SK-N-SH treated with all-trans-retinoic acid at 6 μM for 48 hours (cell line): ENCODE data around the gene SNX32.

ENCODE experiments used
- ATAC-seq: fragments of 200-7000 bp; cut with Tn5 transposase; 3 replicates; pipeline ENCODE4 v1.9.1; 2020; ENCODE audit warnings: mild to moderate bottlenecking, moderate library complexity
- CSDC2 ChIP-seq: fragments of 250-450 bp; sonication (Bioruptor Pico); IDR thresholded peaks from 2 replicates; pipeline ENCODE4 v1.5.0; 2020; ENCODE audit warnings: mild to moderate bottlenecking, moderate library complexity
- ESRRG ChIP-seq: fragments of 250-450 bp; sonication (Bioruptor Pico); IDR thresholded peaks from 2 replicates; pipeline ENCODE4 v1.6.1; 2021; ENCODE audit warnings: mild to moderate bottlenecking
- GLIS3 ChIP-seq: fragments of 250-450 bp; sonication (Bioruptor Pico); IDR thresholded peaks from 2 replicates; pipeline ENCODE4 v1.5.0; 2020; ENCODE audit warnings: mild to moderate bottlenecking, moderate library complexity
- PPARA ChIP-seq: fragments of 250-450 bp; sonication (Bioruptor Pico); IDR thresholded peaks from 2 replicates; pipeline ENCODE4 v1.5.0; 2020; ENCODE audit warnings: mild to moderate bottlenecking, borderline replicate concordance
- RARB ChIP-seq: fragments of 250-450 bp; sonication (Bioruptor Pico); IDR thresholded peaks from 2 replicates; pipeline ENCODE4 v1.8.0; 2021; ENCODE audit warnings: mild to moderate bottlenecking, moderate library complexity
- SNAI2 ChIP-seq: fragments of 250-450 bp; sonication (Bioruptor Pico); IDR thresholded peaks from 2 replicates; pipeline ENCODE4 v1.5.0; 2020; ENCODE audit warnings: mild to moderate bottlenecking, moderate library complexity
- TCF4 ChIP-seq: fragments of 250-450 bp; sonication (Bioruptor Pico); IDR thresholded peaks from 2 replicates; pipeline ENCODE4 v1.8.0; 2021; ENCODE audit warnings: mild to moderate bottlenecking, moderate library complexity, borderline replicate concordance
- ZC3H10 ChIP-seq: fragments of 250-450 bp; sonication (Bioruptor Pico); IDR thresholded peaks from 2 replicates; pipeline ENCODE4 v1.5.1; 2021; ENCODE audit warnings: mild to moderate bottlenecking, moderate library complexity
- ZFP3 ChIP-seq: fragments of 250-450 bp; sonication (Bioruptor Pico); IDR thresholded peaks from 2 replicates; pipeline ENCODE4 v1.5.0; 2020; ENCODE audit warnings: mild to moderate bottlenecking, moderate library complexity
- ZFP30 ChIP-seq: fragments of 450-650 bp; formaldehyde crosslinking; IDR thresholded peaks from 2 replicates; pipeline ENCODE4 v1.5.0; 2022; ENCODE audit warnings: mild to moderate bottlenecking, moderate library complexity
- ZNF565 ChIP-seq: fragments of 450-650 bp; formaldehyde crosslinking; conservative IDR thresholded peaks from 2 replicates; pipeline ENCODE4 v1.5.0; 2020; ENCODE audit warnings: low read depth, mild to moderate bottlenecking, moderate library complexity
- ZNF70 ChIP-seq: fragments of 450-650 bp; formaldehyde crosslinking; IDR thresholded peaks from 2 replicates; pipeline ENCODE4 v1.5.0; 2020; ENCODE audit warnings: mild to moderate bottlenecking, moderate library complexity
- ZNF8 ChIP-seq: fragments of 450-650 bp; formaldehyde crosslinking; IDR thresholded peaks from 2 replicates; pipeline ENCODE4 v1.5.0; 2020; ENCODE audit warnings: mild to moderate bottlenecking, moderate library complexity
- TF ChIP-seq, protein P1 (sequence below): fragments of 250-450 bp; sonication (Bioruptor Pico); IDR thresholded peaks from 2 replicates; pipeline ENCODE4 v1.5.1; 2021; ENCODE audit warnings: mild to moderate bottlenecking, moderate library complexity
- TF ChIP-seq, protein P2 (sequence below): fragments of 250-450 bp; sonication (Bioruptor Pico); IDR thresholded peaks from 2 replicates; pipeline ENCODE4 v1.8.0; 2021; ENCODE audit warnings: low read depth, mild to moderate bottlenecking, moderate library complexity, borderline replicate concordance
- TF ChIP-seq, protein P3 (sequence below): fragments of 250-450 bp; sonication (Bioruptor Pico); IDR thresholded peaks from 2 replicates; pipeline ENCODE4 v1.5.0; 2020; ENCODE audit warnings: mild to moderate bottlenecking, moderate library complexity
- TF ChIP-seq, protein P4 (sequence below): fragments of 250-450 bp; sonication (Bioruptor Pico); IDR thresholded peaks from 2 replicates; pipeline ENCODE4 v1.8.0; 2020; ENCODE audit warnings: mild to moderate bottlenecking, moderate library complexity, borderline replicate concordance
- TF ChIP-seq, protein P5 (sequence below): fragments of 250-450 bp; sonication (Bioruptor Pico); IDR thresholded peaks from 2 replicates; pipeline ENCODE4 v1.5.1; 2020; ENCODE audit warnings: low read depth, mild to moderate bottlenecking, moderate library complexity

SNX32 gene

DNA sequence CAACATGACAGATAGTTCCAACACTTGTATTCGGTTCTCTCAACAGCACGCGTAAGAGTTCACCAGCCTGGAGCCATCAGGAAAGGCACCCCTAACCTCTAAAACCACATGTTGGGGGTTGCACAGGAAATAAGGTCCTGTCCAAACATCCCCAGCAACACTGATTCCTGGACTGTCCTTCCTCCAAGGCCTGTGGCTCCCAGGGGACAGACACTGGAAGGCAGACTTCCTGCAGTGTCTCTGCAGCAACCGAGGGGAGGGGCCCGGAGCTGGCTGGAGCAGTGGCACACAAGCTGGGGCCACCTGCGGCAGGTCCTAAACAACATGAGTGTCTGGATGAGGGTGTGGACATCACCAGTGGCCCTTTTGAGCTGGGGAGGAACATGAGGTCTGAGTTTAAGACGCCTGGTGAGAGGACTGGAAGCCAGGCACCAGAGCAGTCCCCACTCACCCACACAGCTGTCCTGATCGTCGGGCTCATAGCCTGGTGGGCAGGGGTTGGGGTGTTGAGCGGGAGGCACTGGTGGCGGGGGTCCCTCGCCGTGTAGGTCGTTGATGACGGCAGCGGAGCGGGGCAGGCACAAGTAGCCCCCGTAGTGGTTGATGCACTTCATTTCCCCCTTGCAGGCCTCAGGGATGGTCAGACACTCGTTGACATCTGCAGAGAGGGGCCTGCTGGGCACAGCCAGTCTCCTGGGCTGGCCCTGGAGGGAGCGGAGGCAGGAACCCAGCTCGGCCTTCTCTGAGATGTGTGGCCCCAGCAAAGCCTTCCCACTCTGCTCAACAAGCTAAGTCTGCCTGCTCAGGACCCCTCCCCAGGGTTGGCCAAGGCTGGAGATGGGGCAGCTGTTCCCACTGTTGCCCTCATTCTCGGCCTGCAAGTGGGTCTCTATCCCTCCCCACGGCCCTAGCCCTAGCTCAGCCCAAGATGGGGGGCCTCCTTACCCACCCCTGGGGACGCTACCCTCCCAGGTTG, 37.2 kb downstream of the SNX32 start:
- ATAC-seq = no peak
- TF ChIP-seq ZC3H10 = no peak
- TF ChIP-seq ZNF8 (CRISPR knock-in tag) = no peak
- TF ChIP-seq, protein P1, sequence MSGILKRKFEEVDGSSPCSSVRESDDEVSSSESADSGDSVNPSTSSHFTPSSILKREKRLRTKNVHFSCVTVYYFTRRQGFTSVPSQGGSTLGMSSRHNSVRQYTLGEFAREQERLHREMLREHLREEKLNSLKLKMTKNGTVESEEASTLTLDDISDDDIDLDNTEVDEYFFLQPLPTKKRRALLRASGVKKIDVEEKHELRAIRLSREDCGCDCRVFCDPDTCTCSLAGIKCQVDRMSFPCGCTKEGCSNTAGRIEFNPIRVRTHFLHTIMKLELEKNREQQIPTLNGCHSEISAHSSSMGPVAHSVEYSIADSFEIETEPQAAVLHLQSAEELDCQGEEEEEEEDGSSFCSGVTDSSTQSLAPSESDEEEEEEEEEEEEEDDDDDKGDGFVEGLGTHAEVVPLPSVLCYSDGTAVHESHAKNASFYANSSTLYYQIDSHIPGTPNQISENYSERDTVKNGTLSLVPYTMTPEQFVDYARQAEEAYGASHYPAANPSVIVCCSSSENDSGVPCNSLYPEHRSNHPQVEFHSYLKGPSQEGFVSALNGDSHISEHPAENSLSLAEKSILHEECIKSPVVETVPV (CRISPR knock-in tag) = no peak
- TF ChIP-seq TCF4 = no peak
- TF ChIP-seq SNAI2 (CRISPR knock-in tag) = no peak

DNA sequence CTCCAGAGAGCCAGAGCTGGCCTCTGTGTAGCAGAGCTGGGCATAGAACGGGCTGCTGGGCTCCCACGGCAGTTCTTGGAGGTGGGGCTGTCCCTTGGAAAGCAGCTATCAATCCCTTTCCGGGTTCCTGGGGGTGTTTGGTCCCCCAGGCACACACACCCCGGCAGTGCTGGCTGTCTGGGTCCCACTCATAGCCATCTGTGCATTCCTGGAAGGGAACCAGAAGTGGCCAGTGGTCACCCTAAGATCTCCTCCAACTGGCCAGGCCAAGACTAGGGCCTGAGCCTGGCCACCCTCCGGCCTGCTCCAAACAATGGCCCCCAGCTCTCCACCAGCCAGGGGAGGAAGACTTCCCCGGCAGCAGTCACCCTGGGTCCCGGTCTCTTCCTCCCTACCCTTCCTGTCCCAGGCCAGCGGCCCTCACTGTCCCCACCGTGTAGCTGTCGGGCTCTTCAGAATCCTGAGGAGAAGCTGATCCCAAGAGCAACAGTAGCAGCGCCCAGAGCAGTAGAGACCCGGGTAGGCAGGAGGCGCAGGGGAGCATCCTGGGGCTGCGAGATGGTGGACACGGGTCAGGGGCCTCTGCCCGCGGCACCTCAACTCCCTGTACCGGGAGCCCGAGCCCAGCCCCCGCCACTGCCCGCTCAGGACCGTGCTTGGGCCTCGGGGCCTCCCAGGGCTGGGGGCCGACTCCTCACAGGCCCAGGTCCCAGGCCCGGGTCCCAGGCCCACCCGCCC, 38.2 kb downstream of the SNX32 start:
- ATAC-seq = peak; percentile 42
- TF ChIP-seq, protein P2, sequence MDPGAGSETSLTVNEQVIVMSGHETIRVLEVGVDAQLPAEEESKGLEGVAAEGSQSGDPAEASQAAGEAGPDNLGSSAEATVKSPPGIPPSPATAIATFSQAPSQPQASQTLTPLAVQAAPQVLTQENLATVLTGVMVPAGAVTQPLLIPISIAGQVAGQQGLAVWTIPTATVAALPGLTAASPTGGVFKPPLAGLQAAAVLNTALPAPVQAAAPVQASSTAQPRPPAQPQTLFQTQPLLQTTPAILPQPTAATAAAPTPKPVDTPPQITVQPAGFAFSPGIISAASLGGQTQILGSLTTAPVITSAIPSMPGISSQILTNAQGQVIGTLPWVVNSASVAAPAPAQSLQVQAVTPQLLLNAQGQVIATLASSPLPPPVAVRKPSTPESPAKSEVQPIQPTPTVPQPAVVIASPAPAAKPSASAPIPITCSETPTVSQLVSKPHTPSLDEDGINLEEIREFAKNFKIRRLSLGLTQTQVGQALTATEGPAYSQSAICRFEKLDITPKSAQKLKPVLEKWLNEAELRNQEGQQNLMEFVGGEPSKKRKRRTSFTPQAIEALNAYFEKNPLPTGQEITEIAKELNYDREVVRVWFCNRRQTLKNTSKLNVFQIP (CRISPR knock-in tag) = no peak
- TF ChIP-seq, protein P1 (CRISPR knock-in tag) = 0 out of 2 replicates have a peak, but pooled peaks have one; percentile 45
- TF ChIP-seq, protein P3, sequence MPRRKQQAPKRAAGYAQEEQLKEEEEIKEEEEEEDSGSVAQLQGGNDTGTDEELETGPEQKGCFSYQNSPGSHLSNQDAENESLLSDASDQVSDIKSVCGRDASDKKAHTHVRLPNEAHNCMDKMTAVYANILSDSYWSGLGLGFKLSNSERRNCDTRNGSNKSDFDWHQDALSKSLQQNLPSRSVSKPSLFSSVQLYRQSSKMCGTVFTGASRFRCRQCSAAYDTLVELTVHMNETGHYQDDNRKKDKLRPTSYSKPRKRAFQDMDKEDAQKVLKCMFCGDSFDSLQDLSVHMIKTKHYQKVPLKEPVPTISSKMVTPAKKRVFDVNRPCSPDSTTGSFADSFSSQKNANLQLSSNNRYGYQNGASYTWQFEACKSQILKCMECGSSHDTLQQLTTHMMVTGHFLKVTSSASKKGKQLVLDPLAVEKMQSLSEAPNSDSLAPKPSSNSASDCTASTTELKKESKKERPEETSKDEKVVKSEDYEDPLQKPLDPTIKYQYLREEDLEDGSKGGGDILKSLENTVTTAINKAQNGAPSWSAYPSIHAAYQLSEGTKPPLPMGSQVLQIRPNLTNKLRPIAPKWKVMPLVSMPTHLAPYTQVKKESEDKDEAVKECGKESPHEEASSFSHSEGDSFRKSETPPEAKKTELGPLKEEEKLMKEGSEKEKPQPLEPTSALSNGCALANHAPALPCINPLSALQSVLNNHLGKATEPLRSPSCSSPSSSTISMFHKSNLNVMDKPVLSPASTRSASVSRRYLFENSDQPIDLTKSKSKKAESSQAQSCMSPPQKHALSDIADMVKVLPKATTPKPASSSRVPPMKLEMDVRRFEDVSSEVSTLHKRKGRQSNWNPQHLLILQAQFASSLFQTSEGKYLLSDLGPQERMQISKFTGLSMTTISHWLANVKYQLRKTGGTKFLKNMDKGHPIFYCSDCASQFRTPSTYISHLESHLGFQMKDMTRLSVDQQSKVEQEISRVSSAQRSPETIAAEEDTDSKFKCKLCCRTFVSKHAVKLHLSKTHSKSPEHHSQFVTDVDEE (CRISPR knock-in tag) = 0 out of 2 replicates have a peak, but pooled peaks have one; percentile 24
- no peak for TF ChIP-seq ZFP30 (CRISPR knock-in tag)

DNA sequence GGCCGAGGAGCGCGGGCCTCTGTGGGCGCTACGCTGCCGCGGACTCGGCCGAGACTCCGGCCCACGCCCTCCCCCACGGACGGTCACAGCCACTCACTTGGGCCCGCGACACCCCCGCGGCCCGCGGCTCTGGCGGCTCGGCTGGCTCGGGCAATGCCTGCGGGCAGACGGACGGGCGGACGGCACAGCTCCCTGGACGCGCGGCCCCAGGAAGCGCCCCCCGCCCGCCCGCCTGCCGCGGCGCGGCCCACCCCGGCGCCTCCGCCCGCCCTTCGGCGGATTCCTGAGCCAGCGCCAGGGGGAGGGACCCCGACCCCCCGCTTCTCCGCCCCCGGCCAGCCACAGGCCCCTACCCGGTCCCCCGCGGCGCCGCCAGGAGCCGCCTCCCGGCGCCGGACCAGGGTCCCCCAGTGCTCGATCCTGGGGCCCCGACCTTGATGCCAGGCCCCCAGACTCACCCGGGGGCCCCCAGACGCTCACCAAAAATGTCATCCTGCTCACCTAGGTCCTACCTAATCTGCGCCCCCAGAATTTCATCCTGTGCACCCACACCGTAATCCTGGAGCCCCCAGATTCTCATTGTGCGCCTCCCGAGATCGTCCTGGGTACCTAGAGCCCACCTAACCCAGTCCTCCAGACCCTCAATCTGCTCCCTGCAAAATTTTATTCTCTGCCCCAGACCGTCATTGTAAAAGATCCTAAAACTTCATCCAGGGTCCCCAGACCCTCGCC, 39.0 kb downstream of the SNX32 start, which contains the start of gene EFEMP2:
Gene EFEMP2 (minus strand): TSS at position 215 of the 732 bp plus-strand sequence. CDS start 446 bp downstream, outside the sequence.
- ATAC-seq = peak; percentile 6
- TF ChIP-seq SNAI2 (CRISPR knock-in tag) = no peak
- TF ChIP-seq PPARA (CRISPR knock-in tag) = no peak
- no peak for TF ChIP-seq CSDC2 (CRISPR knock-in tag)
- TF ChIP-seq RARB (CRISPR knock-in tag) = no peak
- TF ChIP-seq GLIS3 = no peak
- TF ChIP-seq ESRRG = no peak
- TF ChIP-seq ZNF565 (CRISPR knock-in tag) = no peak
- no peak for TF ChIP-seq ZFP3 (CRISPR knock-in tag)
- no peak for TF ChIP-seq ZNF8 (CRISPR knock-in tag)
- no peak for TF ChIP-seq ZNF70 (CRISPR knock-in tag)
- TF ChIP-seq, protein P4, sequence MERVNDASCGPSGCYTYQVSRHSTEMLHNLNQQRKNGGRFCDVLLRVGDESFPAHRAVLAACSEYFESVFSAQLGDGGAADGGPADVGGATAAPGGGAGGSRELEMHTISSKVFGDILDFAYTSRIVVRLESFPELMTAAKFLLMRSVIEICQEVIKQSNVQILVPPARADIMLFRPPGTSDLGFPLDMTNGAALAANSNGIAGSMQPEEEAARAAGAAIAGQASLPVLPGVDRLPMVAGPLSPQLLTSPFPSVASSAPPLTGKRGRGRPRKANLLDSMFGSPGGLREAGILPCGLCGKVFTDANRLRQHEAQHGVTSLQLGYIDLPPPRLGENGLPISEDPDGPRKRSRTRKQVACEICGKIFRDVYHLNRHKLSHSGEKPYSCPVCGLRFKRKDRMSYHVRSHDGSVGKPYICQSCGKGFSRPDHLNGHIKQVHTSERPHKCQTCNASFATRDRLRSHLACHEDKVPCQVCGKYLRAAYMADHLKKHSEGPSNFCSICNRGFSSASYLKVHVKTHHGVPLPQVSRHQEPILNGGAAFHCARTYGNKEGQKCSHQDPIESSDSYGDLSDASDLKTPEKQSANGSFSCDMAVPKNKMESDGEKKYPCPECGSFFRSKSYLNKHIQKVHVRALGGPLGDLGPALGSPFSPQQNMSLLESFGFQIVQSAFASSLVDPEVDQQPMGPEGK (CRISPR knock-in tag) = no peak
- TF ChIP-seq, protein P5, sequence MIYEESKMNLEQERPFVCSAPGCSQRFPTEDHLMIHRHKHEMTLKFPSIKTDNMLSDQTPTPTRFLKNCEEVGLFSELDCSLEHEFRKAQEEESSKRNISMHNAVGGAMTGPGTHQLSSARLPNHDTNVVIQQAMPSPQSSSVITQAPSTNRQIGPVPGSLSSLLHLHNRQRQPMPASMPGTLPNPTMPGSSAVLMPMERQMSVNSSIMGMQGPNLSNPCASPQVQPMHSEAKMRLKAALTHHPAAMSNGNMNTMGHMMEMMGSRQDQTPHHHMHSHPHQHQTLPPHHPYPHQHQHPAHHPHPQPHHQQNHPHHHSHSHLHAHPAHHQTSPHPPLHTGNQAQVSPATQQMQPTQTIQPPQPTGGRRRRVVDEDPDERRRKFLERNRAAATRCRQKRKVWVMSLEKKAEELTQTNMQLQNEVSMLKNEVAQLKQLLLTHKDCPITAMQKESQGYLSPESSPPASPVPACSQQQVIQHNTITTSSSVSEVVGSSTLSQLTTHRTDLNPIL (CRISPR knock-in tag) = no peak; the same call in 1 of the 2 replicates
